H1 (cell line): ENCODE measurements around the gene CEP41. TPM values are rescaled to one million over a fixed set of nuclear protein-coding genes. Genes with fewer than 3 reads are reported as not detected.

Experiments
- GABPA ChIP-seq: IDR thresholded peaks from 2 replicates; pipeline ENCODE4 v1.6.1; 2011; ENCODE audit warnings: mild to moderate bottlenecking, low read length, moderate library complexity, borderline replicate concordance; ENCODE audit not compliant: insufficient read depth
- TBP ChIP-seq: IDR thresholded peaks from 2 replicates; pipeline ENCODE4 v1.6.1; 2011; ENCODE audit warnings: low read depth, low read length, improper control_type of control experiment
- polyA plus RNA-seq, 7 experiments: library from polyadenylated mRNA; depleted of rRNA in 3 of 7; stranded (reverse) in 5 of 7; unstranded in 2 of 7; fragments of >200 nt in 5 of 7; fragments of 200-250 nt in 2 of 7; gene quantifications; 1 replicate in 5 of 7; 2 replicates in 1 of 7; 4 replicates in 1 of 7; pipeline versions ENCODE4 v1.2.1 to v1.2.3, GENCODE V29; 2011 to 2013; ENCODE audit warnings: missing spikeins in 2 of 7, mixed read lengths in 2 of 7
- total RNA-seq: library from RNA; stranded (reverse); fragmentation: NEBNext Ultra II Directional; extraction: Animal tissue kit (Norgen Biotek cat#: 25700); gene quantifications from 2 replicates; pipeline ENCODE4 v1.2.1, GENCODE V29; 2021

The CEP41 gene
- total and polyA plus RNA-seq, 2 of the 8 experiments (the other 6 are each of a cell fraction or from before 2014, with no cell fraction given): 9.3 to 12.8 TPM

DNA sequence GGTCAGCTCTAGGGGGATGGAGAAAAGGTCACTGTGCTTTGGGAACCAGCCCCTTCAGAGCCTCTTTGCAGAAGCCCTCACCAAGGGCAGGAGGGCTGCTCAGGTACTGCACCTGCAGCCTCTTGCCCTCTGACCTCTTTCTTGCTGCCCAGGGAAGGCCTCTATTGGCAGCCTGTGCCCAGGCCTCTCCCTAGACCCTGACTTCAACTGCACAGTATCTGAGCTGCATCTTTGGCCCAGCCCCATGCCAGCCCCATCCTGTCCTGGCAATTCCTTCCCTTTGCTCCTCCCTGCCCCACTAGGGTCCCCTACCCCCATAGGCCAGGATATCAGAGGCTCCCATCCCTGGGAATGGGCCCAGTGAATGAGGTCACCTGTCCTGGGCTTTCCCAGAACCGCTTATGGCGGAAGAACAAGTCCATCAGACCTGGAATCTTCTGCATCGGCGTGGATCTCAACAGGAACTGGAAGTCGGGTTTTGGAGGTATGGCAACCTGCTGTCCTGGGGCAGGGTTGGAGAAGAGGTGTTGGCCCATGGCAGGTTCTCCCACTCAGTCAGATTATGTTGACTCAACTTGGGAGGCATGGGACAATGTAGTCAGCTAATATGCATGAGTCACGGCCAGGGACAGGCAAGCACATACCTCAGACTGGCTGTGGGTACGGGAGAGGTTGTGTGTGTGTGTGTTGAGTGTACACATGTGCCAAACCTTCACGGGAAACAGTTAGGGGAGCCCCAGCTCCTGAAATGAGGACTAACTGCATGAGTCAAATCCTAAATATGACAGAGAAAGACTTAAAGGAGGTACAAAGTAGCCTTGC is 77.6 kb downstream of the CEP41 start (continued):
- TF ChIP-seq GABPA (no peak), TBP (no peak)
